HepG2 (cell line): Measurements from ENCODE around the gene MCRIP2. TPM values are rescaled to one million over a fixed set of nuclear protein-coding genes. Genes with fewer than 3 reads are reported as not detected.

Source experiments
- CHD4 ChIP-seq: fragments of 200-600 bp; sonication (generic); IDR thresholded peaks from 2 replicates; pipeline ENCODE4 v1.7.0; 2017; ENCODE audit warnings: mild to moderate bottlenecking, low read length, borderline replicate concordance
- CREM ChIP-seq, 2 experiments: sonication (generic) in 1 of 2; formaldehyde crosslinking in 1 of 2; IDR thresholded peaks; 2 replicates each; pipeline versions ENCODE4 v1.4.0 to v1.6.1; 2016 to 2020; ENCODE audit warnings: antibody characterized with exemption in 1 of 2, mild to moderate bottlenecking in 1 of 2, missing genetic modification reagents in 1 of 2
- DNMT1 ChIP-seq: sonication (generic); formaldehyde crosslinking; IDR thresholded peaks from 2 replicates; pipeline ENCODE4 v1.5.1; 2020; ENCODE audit warnings: mild to moderate bottlenecking, missing genetic modification reagents
- GLMP ChIP-seq: sonication (generic); formaldehyde crosslinking; IDR thresholded peaks from 2 replicates; pipeline ENCODE4 v1.9.0; 2021; ENCODE audit warnings: missing genetic modification reagents, mild to moderate bottlenecking, borderline replicate concordance
- NFIB ChIP-seq: sonication (generic); formaldehyde crosslinking; IDR thresholded peaks from 2 replicates; pipeline ENCODE4 v1.9.0; 2021; ENCODE audit warnings: missing genetic modification reagents, mild to moderate bottlenecking, borderline replicate concordance
- PATZ1 ChIP-seq: sonication (generic); formaldehyde crosslinking; IDR thresholded peaks from 2 replicates; pipeline ENCODE4 v1.4.0; 2020; ENCODE audit warnings: missing genetic modification reagents
- RORA ChIP-seq: sonication (generic); formaldehyde crosslinking; IDR thresholded peaks from 2 replicates; pipeline ENCODE4 v1.5.0; 2020; ENCODE audit warnings: mild to moderate bottlenecking, missing genetic modification reagents, moderate library complexity
- ZFP91 ChIP-seq: sonication (generic); formaldehyde crosslinking; IDR thresholded peaks from 2 replicates; pipeline ENCODE4 v1.9.0; 2022; ENCODE audit warnings: missing genetic modification reagents, mild to moderate bottlenecking, borderline replicate concordance
- ZKSCAN5 ChIP-seq: sonication (generic); formaldehyde crosslinking; IDR thresholded peaks from 2 replicates; pipeline ENCODE4 v1.5.1; 2020; ENCODE audit warnings: mild to moderate bottlenecking, missing genetic modification reagents
- ZNF205 ChIP-seq: IDR thresholded peaks from 2 replicates; pipeline ENCODE4 v1.6.1; 2018; ENCODE audit warnings: missing biosample characterization, missing genetic modification reagents
- ZNF234 ChIP-seq: sonication (generic); formaldehyde crosslinking; conservative IDR thresholded peaks from 2 replicates; pipeline ENCODE4 v1.5.1; 2020; ENCODE audit warnings: mild to moderate bottlenecking, missing genetic modification reagents
- ZNF264 ChIP-seq: sonication (generic); formaldehyde crosslinking; IDR thresholded peaks from 2 replicates; pipeline ENCODE4 v1.4.0; 2020; ENCODE audit warnings: missing genetic modification reagents
- ZNF496 ChIP-seq: sonication (generic); formaldehyde crosslinking; IDR thresholded peaks from 2 replicates; pipeline ENCODE4 v1.8.1; 2023; ENCODE audit warnings: mild to moderate bottlenecking, moderate library complexity, missing genetic modification reagents; ENCODE audit not compliant: insufficient replicate concordance
- ZNF609 ChIP-seq: sonication (generic); formaldehyde crosslinking; IDR thresholded peaks from 2 replicates; pipeline ENCODE4 v1.4.0; 2020; ENCODE audit warnings: mild to moderate bottlenecking, missing genetic modification reagents, borderline replicate concordance
- ZNF639 ChIP-seq: conservative IDR thresholded peaks from 2 replicates; pipeline ENCODE4 v1.6.1; 2018; ENCODE audit warnings: missing genetic modification reagents
- ZNF703 ChIP-seq: sonication (generic); formaldehyde crosslinking; IDR thresholded peaks from 2 replicates; pipeline ENCODE4 v1.5.1; 2020; ENCODE audit warnings: missing genetic modification reagents, mild to moderate bottlenecking, moderate library complexity, borderline replicate concordance
- ZSCAN31 ChIP-seq: sonication (generic); formaldehyde crosslinking; IDR thresholded peaks from 2 replicates; pipeline ENCODE4 v1.5.0; 2020; ENCODE audit warnings: low read depth, mild to moderate bottlenecking, missing genetic modification reagents
- polyA plus RNA-seq, 8 experiments: library from polyadenylated mRNA; depleted of rRNA in 3 of 8; stranded (reverse) in 7 of 8; unstranded in 1 of 8; fragments of >200 nt; fragmentation: Illumina TruSeq in 4 of 8; extraction: Trizol in 4 of 8; gene quantifications; 2 replicates each; pipeline versions ENCODE4 v1.2.1 to v1.2.3, GENCODE V29; 2011 to 2016; ENCODE audit warnings: low read depth in 4 of 8, missing spikeins in 1 of 8, mixed read lengths in 1 of 8; ENCODE audit not compliant: insufficient read depth in 1 of 8
- total RNA-seq, 5 experiments: library from RNA; depleted of rRNA; stranded (reverse); fragments of >200 nt; fragmentation: Illumina TruSeq; extraction: Trizol; gene quantifications; 2 replicates each; pipeline ENCODE4 v1.2.3, GENCODE V29; 2016; ENCODE audit warnings: low read depth in 1 of 5

Gene MCRIP2
- total and polyA plus RNA-seq, 2 of the 13 experiments (the other 11 are each of a cell fraction or from before 2014, with no cell fraction given): 39.6 to 76.7 TPM

- no peak for TF ChIP-seq ZNF496 (CRISPR knock-in tag)
- no peak for TF ChIP-seq CHD4
- no peak for TF ChIP-seq ZSCAN31 (CRISPR knock-in tag)
- no peak for TF ChIP-seq NFIB (CRISPR knock-in tag)
- peak; percentile 74 for TF ChIP-seq PATZ1 (CRISPR knock-in tag)
- no peak for TF ChIP-seq RORA
- no peak; the same call in 1 of the 2 replicates for TF ChIP-seq ZNF609
- no peak for TF ChIP-seq ZKSCAN5 (CRISPR knock-in tag)
- TF ChIP-seq ZNF264 (CRISPR knock-in tag): 0 out of 2 replicates have a peak, but pooled peaks have one; percentile 29
- no peak for TF ChIP-seq ZNF639 (CRISPR knock-in tag)
- TF ChIP-seq DNMT1 (CRISPR knock-in tag): peak; percentile 70; the same call in 1 of the 2 replicates
- TF ChIP-seq ZFP91 (CRISPR knock-in tag): no peak; the same call in 1 of the 2 replicates
- TF ChIP-seq ZNF205 (CRISPR knock-in tag): no peak
- TF ChIP-seq CREM (IDR thresholded peaks at IDR 0.05): no peak
- no peak for TF ChIP-seq CREM (CRISPR knock-in tag; IDR thresholded peaks at IDR 0.05)
- TF ChIP-seq ZNF703 (CRISPR knock-in tag): no peak
- TF ChIP-seq ZNF234: no peak
- no peak for TF ChIP-seq GLMP (CRISPR knock-in tag)
Observed at GRCh38 chr16:679814-680624, 38.4 kb downstream of the MCRIP2 start, which contains the start of gene STUB1 (continued).
